D341Med (cell line): ENCODE measurements around the gene MIR17HG.
"Not testable (repeated sequence)": the region's sequence is repeated elsewhere in the genome, so short reads cannot be mapped to it uniquely, and the experiment has no call there.

Experiments used
- DNase-seq: peaks from one replicate; pipeline ENCODE4 v3.0.0; 2012; ENCODE audit warnings: low spot score

The MIR17HG gene

DNA sequence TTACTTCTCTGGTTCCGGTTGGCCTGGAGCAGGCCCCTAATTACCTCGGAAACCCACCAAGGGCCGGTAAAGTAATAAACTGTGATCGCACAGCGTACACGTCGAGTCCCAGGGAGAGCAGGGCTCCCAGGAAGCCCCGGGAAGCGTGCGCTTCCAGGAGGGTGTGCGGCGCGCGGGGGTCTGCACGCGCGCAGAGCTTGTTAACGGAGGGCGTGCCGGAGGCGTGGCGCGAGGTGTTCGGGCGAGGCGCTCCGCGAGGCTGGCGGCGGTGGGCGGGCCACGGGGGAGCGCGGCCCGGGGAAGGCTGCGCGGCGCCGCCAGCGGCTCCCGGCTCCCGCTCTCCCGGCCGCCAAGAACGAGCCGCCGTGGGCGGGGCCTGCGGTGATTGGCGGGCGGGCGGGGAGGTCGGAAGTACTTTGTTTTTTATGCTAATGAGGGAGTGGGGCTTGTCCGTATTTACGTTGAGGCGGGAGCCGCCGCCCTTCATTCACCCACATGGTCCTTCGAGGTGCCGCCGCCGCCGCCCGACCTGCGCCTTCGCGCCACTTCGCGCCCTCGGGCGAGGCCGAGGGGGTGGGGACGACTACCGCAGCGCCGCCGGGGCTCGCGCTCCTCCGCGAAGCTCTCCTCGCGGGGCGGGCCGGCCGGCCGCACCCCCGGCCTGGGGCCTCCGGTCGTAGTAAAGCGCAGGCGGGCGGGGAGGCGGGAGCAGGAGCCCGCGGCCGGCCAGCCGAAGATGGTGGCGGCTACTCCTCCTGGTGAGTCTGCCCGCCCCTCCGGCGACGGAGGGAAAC lies at the start of gene MIR17HG:
MIR17HG (plus strand) TSS at position 486 of the 794 bp plus-strand sequence.
- DNase-seq: peak; percentile 96

DNA sequence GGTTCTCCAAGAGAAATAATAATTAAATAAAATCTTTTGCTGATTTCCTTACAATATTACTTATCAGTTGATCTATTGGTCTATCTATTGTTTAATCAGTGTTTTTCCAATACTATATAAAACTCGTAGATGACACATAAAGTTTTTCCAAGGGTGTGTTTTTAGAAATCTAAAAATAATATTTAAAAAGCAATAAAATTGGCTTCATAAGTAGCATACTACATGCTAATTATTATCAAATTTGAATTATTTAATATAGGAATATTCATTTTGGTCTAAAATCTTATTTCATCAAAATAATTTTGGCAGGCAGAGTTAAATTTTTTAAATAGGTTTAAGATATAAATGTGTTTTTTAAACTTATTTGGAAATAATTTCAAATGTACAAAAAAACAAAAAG lies 49.4 kb upstream of the MIR17HG start:
- no peak for DNase-seq

- DNase-seq: no peak
Observed at GRCh38 chr13:91302111-91302510, 45.4 kb upstream of the MIR17HG start.

GRCh38 chr13:91303031-91303430 lies 44.5 kb upstream of the MIR17HG start:
- DNase-seq: no peak

DNA sequence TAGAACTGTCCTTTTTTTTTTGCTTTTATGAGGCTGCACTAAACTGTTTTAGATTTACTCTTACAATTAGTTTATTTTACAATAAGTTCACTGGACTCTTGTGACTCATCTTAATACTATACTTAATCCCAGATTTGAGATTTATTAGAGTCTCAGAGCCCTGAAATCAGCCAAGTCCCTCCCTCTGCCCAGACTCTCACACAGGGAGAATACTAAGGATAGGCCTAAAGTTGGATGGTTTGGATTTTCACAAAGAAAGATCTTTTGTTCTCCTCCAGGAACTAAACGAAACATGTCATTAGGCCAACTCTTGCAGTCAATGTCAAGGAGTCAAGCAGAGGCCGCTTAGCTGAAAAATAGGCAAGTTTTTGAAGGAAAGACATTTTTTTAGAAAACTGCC lies 42.7 kb upstream of the MIR17HG start:
- DNase-seq: no peak

DNA sequence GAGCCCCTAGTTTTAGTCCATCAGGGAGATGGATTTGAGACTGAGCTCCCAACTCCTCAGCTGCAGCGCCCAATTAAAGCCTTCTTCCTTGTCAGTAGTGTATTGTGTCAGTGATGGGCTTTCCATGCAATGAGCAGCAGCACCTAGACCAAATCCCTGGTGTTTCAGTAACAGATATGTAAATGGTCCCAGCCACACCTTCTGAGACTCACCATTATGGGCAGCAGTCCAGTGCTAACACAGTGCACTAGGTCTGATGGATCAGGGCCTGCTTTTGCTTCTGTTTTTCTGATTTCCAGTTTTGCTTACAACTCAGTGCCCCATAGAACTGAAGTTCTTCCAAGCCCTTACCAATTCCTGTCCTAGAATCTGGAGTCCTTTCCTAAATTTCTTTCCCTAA lies 41.8 kb upstream of the MIR17HG start:
- no peak for DNase-seq

DNA sequence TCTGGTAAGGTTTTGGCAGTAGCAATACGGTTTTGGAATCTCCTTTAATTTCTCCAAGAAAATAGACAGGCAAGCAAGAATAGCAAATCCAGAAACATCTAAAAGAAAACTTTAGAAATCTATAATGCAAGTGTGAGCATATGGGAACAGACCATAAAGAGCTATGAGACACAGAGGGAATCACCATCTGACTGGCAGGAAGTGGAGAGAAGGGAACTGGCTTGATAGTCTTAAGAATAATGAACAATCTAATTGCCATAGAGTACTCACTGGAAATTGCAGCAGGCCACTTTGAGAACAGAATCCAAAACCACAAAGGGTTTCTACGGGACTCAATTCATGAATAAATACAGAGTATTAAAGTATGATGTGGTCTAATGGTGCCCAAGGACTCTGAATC lies 39.6 kb upstream of the MIR17HG start:
- DNase-seq: no peak

- DNase-seq: no peak
Observed at GRCh38 chr13:91308299-91308698, 39.2 kb upstream of the MIR17HG start.

- no peak for DNase-seq
Observed at GRCh38 chr13:91311491-91311890, 36.0 kb upstream of the MIR17HG start.

DNA sequence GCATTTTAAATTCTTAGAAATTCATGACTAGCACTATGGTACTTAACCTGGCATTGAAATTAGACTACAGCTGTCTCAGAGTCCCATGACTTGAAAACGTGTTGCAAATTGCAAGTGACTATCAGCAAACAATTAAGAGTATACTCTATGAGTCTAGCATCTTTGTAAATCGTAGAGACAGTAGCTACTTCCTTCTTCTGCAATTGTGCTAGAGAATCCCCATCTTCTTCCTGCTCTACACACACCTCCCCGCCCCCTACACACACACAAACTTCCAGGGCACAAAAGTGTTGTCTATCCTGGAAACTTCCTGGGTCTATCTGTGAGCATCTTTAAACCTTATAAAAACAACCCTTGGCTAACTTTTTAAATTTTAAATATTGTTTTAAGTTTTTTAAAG lies 35.2 kb upstream of the MIR17HG start:
- no peak for DNase-seq

DNA sequence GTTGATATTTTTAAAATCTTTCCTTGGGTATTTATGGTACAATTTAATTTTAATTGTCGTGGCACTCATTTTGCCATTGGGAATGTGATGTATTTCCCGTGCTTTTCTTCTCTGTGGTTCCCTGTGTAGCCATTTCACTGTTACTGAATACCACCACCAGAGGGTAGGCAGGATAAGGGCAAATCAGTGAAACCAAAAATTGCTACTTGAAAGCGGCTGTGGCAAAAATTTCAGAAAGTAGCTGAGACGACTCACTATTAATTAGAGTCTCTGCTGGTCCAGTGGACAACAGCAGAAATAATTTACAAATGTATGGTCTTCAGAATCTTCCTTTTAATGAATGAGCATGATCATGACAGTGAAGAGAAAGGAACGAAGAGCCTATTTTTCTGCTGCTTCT lies 34.4 kb upstream of the MIR17HG start:
- DNase-seq: peak; percentile 43

- DNase-seq: no peak
Observed at GRCh38 chr13:91313581-91313980, 33.9 kb upstream of the MIR17HG start.

DNA sequence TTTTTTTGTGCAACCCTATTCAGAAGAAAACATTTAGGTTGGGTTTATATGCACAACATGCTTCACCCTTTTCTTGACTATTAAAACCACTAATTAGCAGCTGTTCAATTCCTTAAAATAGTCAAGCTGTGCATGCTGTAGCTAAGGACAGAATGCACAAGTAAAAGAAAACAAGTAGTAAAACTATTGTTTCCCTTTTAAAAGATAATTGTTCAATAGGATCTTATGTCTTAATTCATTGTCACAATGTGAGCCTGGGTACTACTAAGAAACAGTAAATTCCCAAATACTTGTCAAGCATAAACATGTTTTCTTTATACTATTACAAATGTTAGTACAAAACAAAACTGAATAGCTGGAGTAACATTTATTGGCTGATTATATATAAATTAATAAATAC lies 32.6 kb upstream of the MIR17HG start:
- no peak for DNase-seq

DNA sequence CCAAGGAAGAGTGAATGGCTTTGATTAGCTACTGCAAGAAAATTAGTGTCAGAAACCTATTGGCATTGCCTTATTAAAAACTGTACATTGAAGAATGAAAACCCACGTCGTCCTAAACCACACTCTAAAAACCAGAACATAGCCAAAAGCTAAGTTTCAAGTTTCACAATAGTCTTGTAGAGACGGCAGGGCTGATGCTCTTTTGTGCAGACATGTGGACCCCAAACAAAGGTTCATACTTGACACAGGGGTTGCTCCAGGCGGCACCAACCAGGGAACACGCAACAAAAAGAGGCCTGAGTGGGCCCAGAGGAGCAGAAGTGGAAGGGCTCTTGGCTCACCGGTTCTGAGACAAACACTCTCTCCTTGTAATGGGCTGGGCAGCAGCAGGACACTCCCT lies 28.6 kb upstream of the MIR17HG start:
- DNase-seq: no peak

DNA sequence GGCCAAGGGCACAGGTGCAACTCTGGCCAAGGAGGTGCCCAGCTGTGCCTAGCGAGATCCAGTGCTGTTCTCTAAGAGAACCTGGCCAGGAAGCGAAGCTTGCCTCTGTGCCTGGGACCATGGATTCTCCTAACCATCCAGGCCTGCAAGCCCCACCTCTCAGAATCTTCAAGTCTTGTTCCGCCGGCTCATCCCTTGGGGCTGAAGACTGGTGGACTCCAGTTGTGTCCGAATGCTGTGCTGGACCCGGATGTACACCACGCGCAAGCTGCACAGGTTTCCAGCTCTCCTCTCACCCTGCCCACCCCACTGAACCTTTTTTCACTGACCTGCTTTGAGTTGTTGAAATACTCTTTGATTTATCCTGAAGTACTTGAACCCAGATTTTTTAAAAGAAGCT lies 27.5 kb upstream of the MIR17HG start:
- DNase-seq: no peak

DNA sequence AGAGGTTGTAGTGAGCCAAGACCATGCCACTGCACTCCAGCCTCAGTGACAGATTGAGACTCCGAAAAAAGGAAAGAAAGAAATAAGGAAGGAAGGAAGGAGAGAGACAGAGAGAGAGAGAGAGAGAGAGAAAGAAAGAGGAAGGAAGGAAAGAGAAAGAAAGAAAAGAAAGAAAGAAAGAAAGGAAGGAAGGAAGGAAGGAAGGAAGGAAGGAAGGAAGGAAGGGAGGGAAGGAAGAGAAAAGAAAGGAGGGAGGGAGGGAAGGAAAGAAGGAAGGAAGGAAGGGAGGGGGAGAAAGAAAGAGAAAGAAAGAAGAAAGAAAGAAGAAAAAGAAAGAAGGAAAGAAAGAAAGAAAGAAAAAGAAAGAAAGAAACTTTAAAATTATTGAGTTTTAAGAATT lies 26.5 kb upstream of the MIR17HG start:
- DNase-seq: not testable (repeated sequence)

GRCh38 chr13:91323349-91323748 lies 24.1 kb upstream of the MIR17HG start:
- DNase-seq: no peak

GRCh38 chr13:91326146-91326545 lies 21.3 kb upstream of the MIR17HG start:
- DNase-seq: no peak

DNA sequence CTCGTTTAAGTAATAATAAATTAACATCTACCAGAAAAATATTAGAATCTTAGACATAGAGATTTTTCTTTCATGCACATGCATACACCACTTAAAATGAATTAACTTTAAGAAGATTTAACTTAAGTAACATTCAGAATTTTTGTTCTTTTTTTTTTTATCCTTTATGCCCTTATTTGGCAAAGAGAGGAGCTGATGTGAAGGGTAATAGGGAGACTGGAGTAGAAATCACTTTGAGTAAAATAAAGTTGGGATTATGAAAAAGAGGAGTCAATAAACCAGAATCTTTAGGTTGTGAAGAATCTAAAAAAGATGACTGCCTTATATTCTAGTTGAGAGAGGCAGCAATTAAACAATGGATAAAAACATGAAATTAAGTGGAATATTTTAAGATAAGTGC lies 18.8 kb upstream of the MIR17HG start:
- no peak for DNase-seq

DNA sequence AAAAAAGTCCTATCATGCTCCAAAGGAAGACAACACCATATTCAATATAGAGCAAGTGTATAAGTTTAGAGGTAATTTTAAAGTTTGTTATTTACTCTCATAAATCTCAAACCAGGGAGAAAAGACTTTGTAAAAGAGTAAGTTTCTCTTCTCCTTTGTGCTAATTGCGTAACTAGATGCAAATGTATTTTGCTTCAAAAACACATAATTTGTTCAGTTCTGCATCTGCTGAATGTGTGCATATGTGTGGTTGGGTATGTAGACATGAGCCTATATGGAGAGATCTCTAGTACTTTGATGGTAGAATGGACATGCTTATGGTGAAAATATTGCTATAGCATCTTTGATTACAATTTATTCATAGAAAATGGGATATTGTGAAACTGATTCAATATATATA lies 17.8 kb upstream of the MIR17HG start:
- DNase-seq: no peak

DNA sequence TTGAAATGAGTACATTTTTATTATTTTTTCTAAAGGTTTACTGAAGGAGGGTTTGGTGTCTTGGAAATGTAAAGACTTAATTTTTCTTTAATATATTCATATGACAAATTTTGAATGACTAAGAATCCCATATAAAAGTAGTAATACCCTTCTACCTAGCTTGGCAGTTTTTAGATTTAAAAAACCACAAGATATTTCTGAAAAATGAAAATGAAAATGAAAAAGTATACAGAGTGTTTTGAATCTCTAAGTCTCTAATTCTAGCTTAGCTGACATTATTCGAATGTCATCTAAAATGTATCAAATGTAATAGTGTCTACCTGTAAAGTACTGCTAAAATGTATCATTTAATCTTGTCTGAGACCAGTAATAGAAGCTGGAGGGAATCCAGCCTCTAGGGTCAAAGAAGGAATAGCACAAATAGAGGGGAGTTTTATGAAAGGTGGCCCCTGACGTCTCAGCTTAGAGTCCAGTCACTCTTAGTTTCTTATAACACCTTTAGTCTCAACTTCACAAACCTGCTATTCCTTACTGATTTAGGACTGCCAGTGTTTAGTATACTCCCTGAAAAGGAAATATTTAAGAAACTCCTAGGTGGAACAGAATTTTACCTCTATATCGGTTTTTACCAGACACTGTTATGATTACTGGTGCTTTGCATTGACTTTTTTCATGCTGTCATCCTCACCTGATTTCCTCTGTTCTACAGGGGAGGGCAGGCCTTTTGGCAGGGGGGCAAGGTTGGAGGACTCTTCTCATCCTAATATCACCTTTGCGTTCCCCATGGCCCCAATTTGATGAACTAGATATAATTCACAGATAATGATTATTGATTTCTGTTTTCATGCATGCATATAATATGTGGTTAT lies 16.2 kb upstream of the MIR17HG start:
- no peak for DNase-seq

DNA sequence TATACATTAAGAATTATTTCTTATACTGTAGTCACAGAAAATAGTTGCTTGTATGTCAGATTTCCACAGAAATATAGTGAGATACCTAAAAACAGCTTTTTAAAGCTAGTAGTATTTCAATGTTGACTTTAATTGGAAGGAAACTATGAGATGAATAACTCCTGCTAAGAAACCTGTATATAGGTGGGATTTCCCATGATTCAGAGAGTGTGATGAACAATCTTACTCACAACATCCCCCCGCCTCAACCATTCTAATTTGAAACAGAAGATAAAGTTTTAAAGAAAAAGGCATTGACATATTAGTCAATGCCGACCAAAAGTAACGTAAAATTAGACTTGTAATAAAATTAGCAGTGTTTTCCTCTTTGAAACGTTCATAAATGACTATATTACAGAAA lies 1.4 kb upstream of the MIR17HG start:
- no peak for DNase-seq

DNA sequence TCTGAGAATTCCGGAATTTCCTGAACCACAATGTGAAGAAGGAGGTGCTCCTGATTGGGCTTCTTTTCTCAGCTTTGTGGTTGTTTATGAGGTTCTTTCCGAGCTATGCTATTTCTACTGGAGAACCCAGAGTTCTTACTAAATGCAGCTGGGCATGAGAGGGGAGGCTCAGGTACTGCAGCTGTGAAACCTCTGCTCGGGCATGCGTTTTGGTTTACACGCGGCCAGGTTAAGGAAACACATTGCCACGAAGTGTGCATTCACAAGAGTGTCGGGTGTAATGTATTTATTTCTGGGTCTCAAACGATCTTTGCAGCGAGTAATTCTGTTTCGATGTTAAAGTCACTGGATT lies 661 bp upstream of the MIR17HG start:
- DNase-seq: peak; percentile 38
